OCI-LY7 (cell line): Measurements from ENCODE around the gene PSAP.

Experiments used
- EZH2phosphoT487 ChIP-seq: fragments of 200-600 bp; sonication (generic); IDR thresholded peaks from 2 replicates; pipeline ENCODE4 v1.6.1; 2018; ENCODE audit warnings: low read depth, borderline replicate concordance, mild to moderate bottlenecking, mixed run types, antibody characterized with exemption, low read length, moderate library complexity, mixed read lengths
- TF ChIP-seq, protein P1 (sequence below): fragments of 200-600 bp; sonication (generic); conservative IDR thresholded peaks from 2 replicates; pipeline ENCODE4 v1.5.1; 2014; ENCODE audit warnings: mild to moderate bottlenecking, antibody characterized with exemption, low read length, moderate library complexity, mixed read lengths

DNA sequence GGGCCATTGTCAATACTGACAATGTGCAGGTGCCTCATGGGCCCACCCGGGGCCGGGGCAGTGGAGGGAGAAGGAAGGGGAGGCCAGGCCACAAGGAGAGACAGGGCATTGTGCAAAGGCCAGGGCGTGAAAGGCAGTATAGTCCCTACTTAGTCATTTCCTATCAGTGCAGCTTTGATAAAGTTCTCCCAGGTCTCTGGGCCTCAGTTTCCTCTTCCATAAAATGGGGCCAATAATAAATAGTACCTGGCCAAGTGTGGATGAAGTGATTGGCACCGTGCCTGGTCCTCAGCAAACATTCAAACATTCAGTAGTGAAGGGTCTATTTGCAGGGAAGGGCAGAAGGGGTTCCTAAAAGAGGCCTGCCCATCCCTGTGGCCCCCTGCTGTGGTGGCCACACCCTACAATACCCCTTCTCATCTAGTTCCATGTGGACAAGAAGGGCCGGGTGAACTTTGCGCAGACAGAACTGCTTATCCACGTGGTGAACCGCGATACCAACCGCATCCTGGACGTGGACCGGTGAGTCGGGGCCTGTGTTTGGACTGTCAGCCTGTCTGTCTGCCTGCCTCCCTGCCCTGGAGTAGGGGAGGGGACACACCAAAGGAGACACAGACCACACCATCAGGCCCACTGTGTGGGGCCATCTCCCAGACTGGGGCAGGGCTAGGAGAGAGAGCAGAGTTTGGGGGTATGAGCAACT, 40.9 kb downstream of the PSAP start:
- TF ChIP-seq, protein P1, sequence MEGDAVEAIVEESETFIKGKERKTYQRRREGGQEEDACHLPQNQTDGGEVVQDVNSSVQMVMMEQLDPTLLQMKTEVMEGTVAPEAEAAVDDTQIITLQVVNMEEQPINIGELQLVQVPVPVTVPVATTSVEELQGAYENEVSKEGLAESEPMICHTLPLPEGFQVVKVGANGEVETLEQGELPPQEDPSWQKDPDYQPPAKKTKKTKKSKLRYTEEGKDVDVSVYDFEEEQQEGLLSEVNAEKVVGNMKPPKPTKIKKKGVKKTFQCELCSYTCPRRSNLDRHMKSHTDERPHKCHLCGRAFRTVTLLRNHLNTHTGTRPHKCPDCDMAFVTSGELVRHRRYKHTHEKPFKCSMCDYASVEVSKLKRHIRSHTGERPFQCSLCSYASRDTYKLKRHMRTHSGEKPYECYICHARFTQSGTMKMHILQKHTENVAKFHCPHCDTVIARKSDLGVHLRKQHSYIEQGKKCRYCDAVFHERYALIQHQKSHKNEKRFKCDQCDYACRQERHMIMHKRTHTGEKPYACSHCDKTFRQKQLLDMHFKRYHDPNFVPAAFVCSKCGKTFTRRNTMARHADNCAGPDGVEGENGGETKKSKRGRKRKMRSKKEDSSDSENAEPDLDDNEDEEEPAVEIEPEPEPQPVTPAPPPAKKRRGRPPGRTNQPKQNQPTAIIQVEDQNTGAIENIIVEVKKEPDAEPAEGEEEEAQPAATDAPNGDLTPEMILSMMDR: no peak
- TF ChIP-seq EZH2phosphoT487: no peak
